Right forelimb (tissue), 1 donor: ENCODE results near the gene ZNF764.
"Not testable (repeated sequence)": the region's sequence is repeated elsewhere in the genome, so short reads cannot be mapped to it uniquely, and the experiment has no call there.

Source experiments
- DNase-seq: peaks from one replicate; pipeline ENCODE4 v3.0.0-alpha.2; 2018

The ZNF764 gene

DNA sequence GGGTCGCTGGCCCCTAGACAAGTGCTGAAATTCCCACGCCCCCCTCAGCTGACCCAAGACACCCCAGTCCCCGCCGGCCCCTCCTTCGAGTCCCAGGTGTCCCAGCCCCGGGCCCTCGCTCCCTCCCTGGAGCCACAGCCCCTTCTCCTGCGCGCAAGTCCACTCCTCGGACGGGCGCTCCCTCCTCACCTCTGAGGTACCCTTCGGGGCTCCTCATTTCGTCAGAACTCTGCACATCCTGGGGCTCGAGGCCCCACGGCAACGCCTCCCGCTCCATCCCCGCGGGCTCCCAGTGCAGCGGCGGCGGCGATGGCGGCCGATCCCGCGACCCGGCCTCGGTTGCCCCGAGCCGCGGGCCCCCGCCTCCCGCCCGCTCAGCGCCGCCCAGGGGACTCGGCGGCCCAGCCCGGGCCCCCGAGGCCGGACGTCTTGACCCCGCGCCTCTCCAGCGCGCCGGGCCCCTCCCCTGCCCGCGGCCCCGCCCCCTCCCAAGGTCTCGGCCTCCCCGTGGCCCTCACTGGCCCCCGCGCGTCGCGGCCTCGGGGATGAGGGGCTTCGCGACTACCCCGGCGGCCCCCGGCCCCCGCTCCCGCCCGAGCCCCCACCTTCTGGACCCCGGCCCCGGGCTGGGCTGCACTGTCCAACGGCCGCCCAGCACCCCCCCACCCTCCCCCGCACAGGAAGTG, 31.9 kb downstream of the ZNF764 start, which contains the start of gene ZNF768:
TSS of gene ZNF768 (minus strand) at position 430 of the 686 bp plus-strand sequence. CDS start at position 277, 153 bp downstream.
- peak; percentile 66 for DNase-seq

DNA sequence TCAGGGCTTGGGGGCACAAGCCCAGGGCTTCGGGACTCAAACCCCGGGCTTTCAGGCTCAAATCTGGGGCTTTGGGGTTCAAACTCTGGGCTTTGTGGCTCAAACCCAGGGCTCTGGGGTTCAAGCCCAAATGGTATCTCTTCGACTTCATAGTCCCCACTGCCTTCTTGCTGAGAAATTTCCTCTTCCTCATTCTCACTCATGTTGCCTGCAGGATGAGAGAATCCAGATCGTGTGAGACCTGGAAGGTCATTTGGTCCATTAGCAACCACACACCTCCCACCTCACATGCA, 32.4 kb downstream of the ZNF764 start:
- DNase-seq, result no peak

GRCh38 chr16:30524575-30525568, 33.3 kb downstream of the ZNF764 start:
- no peak for DNase-seq

DNA sequence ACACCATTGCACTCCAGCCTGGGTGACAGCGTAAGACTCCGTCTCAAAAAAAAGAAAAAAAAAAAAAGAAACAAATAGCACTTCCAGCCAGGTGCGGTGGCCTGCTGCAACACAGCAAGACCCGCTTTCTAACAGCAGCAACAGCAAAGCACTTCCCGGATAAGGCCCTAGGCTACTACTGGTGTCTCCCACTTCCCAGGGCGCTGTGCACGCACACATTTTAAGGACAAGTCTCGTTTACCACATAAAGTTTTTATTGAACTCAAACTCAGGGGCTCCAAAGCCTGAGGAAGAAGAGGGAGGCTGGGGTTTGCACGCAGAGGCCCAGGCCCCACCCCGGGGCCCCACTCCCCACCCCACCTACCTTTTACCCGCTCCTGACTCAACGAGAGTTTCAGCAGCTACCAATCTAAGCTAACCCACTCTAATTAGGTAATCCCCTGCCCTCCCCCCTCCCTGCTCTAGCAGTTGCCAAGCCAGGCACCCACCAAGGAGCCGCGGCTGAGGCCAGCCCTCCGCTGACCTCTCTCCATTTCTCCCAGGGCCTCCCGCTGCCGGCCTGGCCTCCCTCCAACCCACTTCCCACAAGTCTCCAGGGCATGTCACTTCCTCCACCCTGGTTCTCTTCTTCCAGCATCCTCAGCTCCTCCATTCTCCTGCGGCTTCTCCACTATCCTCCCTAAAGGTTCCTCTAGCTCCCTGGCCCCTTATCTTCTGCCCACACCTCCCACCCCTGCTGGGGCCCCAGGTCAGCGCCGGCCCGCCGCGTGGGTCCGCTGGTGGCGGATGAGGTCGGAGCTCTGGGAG, 34.2 kb downstream of the ZNF764 start:
- no peak for DNase-seq

DNA sequence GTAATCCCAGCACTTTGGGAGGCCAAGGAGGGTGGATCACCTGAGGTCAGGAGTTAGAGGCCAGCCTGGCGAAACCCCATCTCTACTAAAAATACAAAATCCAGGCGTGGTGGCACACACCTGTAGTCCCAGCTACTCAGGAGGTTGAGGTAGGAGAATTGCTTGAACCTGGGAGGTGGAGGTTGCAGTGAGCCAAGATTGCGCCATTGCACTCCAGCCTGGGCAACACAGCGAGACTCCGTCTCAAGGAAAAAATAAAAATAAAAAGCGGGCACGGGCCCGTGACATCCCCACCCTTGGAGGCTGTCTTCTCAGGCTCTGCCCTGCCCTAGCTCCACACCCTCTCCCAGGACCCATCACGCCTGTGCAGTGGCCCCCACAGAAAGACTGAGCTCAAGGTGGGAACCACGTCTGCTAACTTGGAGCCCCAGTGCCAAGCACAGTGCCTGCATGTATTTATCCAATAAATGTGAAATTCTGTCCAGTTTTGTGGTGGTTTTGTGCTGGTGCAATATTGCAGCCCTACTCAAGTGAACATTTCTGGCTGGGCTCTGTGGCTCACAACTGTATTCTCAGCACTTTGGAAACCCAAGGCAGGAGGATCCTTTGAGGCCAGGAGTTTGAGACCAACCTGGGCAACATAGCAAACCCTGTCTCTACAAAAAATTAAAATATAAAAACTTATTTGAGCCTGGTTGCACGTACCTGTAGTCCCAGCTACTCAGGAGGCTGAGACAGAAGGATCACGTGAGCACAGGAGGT, 35.3 kb downstream of the ZNF764 start:
- DNase-seq, result not testable (repeated sequence)

DNA sequence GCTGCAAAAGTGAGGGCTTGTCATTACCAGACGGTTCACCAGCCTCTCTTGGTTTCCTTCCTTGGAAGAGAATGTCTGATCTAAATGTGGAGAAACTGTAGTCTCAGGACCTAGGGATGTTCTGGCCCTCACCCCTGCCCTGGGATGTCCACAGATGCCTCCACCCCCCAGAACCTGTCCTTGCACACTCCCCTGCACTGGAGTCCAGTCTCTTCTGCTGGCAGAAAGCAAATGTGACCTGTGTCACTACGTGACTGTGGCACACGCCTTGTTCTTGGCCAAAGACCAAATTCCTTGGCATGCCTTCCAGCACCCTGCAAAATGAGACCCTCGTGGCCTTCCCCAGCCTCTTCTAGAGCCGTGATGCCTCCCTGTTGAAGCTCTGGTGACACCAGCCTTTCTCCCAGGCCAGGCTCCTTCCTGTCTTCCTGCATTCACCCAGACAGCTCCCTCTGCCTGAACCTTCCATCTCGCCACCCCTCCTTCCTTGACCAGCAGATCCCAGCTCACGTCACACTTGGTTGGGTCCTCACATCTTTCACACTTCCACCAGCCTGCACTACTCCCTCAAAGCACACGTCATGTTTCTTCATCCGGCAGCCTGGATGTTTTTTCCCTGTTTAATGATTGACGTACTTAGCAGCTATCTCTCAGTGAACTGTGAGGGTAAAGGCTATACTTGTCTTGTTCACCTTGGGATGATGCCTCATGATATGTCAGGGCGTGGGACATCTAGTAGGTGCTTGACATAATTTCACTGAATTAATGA, 36.1 kb downstream of the ZNF764 start:
- no peak for DNase-seq

DNA sequence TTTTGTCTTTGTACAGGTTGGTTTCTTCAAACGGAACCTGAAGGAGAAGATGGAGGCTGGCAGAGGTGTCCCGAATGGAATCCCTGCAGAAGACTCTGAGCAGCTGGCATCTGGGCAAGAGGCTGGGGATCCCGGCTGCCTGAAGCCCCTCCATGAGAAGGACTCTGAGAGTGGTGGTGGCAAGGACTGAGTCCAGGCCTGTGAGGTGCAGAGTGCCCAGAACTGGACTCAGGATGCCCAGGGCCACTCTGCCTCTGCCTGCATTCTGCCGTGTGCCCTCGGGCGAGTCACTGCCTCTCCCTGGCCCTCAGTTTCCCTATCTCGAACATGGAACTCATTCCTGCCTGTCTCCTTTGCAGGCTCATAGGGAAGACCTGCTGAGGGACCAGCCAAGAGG, 36.7 kb downstream of the ZNF764 start:
- DNase-seq, result no peak

- DNase-seq, result no peak
Observed at GRCh38 chr16:30519120-30520049, 38.8 kb downstream of the ZNF764 start.

- no peak for DNase-seq
Observed at GRCh38 chr16:30518552-30518951, 39.6 kb downstream of the ZNF764 start.

DNA sequence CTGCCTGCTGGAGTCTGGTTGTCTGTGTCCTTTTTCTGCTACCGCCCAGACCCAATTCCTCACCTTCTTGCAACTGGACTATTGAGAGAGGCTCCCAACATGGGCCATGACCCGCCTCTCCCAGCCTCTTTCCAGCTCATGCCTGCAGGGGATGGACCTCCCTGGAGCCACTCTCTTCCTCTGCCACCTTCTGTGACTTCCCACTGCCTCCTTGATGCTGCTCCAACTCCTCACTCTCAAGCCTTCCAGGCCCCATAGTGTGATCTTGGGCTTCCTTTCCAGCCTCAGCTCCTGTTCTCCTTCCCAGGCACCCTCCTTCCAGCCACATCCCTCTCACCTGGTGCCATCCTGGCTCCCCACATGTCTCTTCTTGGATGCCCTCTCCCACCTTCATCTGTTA, 42.9 kb downstream of the ZNF764 start:
- no peak for DNase-seq

- no peak for DNase-seq
Observed at GRCh38 chr16:30511509-30511908, 46.7 kb downstream of the ZNF764 start.

GRCh38 chr16:30510376-30510938, 47.7 kb downstream of the ZNF764 start:
- no peak for DNase-seq

- DNase-seq, result no peak
Observed at GRCh38 chr16:30509081-30509765, 49.0 kb downstream of the ZNF764 start.
